GM19193 (cell line): Measurements from ENCODE around the gene PVRIG.

Experiments
- POLR2A ChIP-seq: IDR thresholded peaks from 4 replicates; pipeline ENCODE4 v1.6.1; 2011; ENCODE audit not compliant: insufficient read depth, insufficient read length; ENCODE audit errors: extremely low read depth

Gene PVRIG

GRCh38 chr7:100221767-100222444, 2.2 kb downstream of the PVRIG start:
- TF ChIP-seq POLR2A, result no peak

DNA sequence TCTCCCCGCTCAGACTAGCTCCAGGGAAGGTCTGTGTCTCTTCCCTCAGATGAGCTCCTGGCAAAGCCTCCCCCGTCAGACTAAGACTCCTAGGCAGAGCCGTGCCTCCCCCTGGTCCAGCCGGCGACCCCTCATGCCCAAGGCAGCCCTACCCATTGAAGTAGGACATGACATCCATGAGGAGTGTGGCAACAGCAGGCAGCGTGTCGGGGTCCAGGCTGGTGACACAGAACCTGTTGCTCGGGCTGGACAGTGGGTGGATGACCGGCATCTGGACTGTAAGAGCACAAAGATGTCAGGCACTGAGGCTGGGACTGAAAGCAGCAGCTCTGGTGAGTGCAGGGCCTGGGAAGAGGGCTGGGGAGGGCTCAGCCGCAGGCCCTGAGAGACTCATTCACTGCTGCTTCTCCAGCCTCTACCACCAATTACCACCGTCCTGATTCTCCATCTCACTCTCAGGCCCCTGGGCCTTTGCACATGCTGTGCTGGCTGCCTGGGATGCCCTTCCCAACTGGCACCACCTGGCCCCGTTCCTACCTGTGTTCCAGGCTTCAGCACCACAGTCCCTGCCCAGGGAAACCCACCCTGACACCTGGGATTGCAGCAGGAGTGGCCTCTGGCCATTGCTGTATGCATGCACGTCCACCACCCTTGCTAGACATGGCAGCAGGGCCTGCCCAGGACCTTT, 2.8 kb downstream of the PVRIG start:
- TF ChIP-seq POLR2A, result no peak

GRCh38 chr7:100247152-100247757, 27.5 kb downstream of the PVRIG start:
- TF ChIP-seq POLR2A, result no peak

DNA sequence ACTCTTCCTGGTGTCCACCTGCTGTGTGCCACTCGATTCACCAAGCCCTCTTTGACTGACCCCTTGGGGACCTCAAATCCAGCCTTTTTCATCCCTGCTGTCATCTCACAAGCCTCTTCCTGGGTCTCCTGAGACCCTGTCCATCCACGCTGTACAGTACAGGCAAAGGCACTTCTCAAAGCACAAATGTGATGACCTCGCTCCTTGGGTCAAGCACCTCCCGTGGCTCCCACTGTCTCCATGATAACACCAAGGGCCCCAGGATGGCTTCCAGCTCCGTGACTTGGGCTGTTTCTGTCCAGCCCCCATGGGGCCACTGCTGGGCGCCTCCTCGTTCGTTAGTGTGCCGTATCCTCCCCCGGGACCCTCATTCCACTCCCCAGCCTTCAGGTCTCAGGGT, 28.7 kb downstream of the PVRIG start:
- TF ChIP-seq POLR2A, result no peak

- TF ChIP-seq POLR2A, result no peak
Observed at GRCh38 chr7:100257017-100257416, 37.3 kb downstream of the PVRIG start.

GRCh38 chr7:100266576-100267354, 47.0 kb downstream of the PVRIG start:
- TF ChIP-seq POLR2A, result no peak

GRCh38 chr7:100267648-100268047, 47.9 kb downstream of the PVRIG start:
- no peak for TF ChIP-seq POLR2A
